Prostate gland (tissue), 2 donors: ENCODE data around the gene KCNJ6.

Experiments
- CTCF ChIP-seq, 4 experiments: fragments of 200-600 bp in 2 of 4; fragments of 450-650 bp in 2 of 4; sonication (generic) in 2 of 4; IDR thresholded peaks; 1 replicate in 3 of 4; 2 replicates in 1 of 4; pipeline ENCODE4 v1.5.1; 2016 to 2019; ENCODE audit warnings: antibody characterized with exemption in 4 of 4, mild to moderate bottlenecking in 2 of 4, moderate library complexity in 2 of 4
- POLR2AphosphoS5 ChIP-seq: sonication (generic); formaldehyde crosslinking; IDR thresholded peaks from one replicate; pipeline ENCODE4 v1.6.1; 2017; ENCODE audit warnings: antibody characterized with exemption

DNA sequence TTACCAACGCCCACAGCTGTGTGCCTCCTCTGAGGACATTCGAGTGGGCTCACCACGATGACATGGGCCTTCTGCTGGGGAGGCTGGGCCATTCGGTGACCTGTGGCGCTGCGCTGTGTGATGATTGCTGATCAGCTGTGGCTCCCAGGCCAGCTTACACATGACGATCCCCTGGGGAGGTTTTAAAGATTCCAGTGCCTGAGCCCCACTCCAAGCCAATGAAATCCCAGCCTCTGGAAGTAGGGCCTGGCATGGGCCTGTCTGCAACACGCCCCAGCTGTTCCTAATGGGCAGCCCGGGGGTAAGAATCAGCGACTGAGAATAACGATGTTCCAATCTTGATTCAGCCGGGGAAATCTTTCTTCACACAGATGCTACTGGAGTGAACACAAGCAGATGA, 153.7 kb downstream of the KCNJ6 start:
- TF ChIP-seq CTCF (IDR thresholded peaks at IDR 0.05) (no peak), POLR2AphosphoS5 (no peak)
